ENCODE results near the gene SIMC1. TPM values are rescaled to one million over a fixed set of nuclear protein-coding genes. Genes with fewer than 3 reads are reported as not detected.
"Not testable (repeated sequence)": the region's sequence is repeated elsewhere in the genome, so short reads cannot be mapped to it uniquely, and the experiment has no call there.

SIMC1 gene
- total RNA-seq, 1 donor from 2014 or later, result 10.4 TPM

DNA sequence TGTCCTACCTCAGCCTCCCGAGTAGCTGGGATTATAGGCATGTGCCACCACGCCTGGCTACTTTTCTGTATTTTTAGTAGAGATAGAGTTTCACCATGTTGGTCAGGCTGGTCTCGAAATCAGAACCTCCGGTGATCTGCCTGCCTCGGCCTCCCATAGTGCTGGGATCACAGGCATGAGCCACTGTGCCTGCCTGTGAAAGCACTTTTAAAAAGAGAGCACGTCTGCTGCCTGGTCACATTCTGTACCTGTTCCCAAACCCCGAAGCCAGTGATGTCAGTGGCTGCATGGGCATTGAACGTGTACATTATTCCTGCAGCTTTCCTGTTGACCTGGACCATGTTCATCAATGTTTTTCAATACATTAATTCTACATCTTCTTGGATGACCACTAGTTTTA, 35.1 kb upstream of the SIMC1 start:
- H3K4me3 Mint-ChIP-seq (ENCODE audit: unreplicated experiment), result no peak overlapping the region
- Histone ChIP-seq H3K27ac (ENCODE audit: low read depth, low read length) (no peak overlapping the region), H3K9ac (ENCODE audit: low read length) (no peak overlapping the region), H3K79me2 (ENCODE audit: insufficient read depth, low read length) (no peaks in the 10 kb centered on the region), H4K20me1 (ENCODE audit: insufficient read depth, low read length) (no peaks in the 10 kb centered on the region), H3K9me3 (ENCODE audit: insufficient read depth, low read depth, low read length) (no peaks in the 10 kb centered on the region), H3K4me1 (ENCODE audit: insufficient read depth, low read length) (no peaks in the 10 kb centered on the region), H3K27me3 (ENCODE audit: insufficient read depth, low read length) (peaks cover 2% of the 10 kb centered on the region), H3K36me3 (ENCODE audit: insufficient read depth, low read length) (no peaks in the 10 kb centered on the region), H3K4me2 (ENCODE audit: low read length) (no peak overlapping the region), H3K4me3 (ENCODE audit: insufficient read depth, low read depth, low read length) (no peak overlapping the region), H2AFZ (ENCODE audit: low read depth, low read length) (no peak overlapping the region)
- TF ChIP-seq, protein P1, sequence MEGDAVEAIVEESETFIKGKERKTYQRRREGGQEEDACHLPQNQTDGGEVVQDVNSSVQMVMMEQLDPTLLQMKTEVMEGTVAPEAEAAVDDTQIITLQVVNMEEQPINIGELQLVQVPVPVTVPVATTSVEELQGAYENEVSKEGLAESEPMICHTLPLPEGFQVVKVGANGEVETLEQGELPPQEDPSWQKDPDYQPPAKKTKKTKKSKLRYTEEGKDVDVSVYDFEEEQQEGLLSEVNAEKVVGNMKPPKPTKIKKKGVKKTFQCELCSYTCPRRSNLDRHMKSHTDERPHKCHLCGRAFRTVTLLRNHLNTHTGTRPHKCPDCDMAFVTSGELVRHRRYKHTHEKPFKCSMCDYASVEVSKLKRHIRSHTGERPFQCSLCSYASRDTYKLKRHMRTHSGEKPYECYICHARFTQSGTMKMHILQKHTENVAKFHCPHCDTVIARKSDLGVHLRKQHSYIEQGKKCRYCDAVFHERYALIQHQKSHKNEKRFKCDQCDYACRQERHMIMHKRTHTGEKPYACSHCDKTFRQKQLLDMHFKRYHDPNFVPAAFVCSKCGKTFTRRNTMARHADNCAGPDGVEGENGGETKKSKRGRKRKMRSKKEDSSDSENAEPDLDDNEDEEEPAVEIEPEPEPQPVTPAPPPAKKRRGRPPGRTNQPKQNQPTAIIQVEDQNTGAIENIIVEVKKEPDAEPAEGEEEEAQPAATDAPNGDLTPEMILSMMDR (IDR thresholded peaks at IDR 0.05; ENCODE audit: insufficient read depth, low read depth, low read length), result no peak
- no peak for TF ChIP-seq EZH2 (IDR thresholded peaks at IDR 0.05; ENCODE audit: insufficient read depth, low read length)
- no peaks in the 10 kb centered on the region for H3K4me1 Mint-ChIP-seq (ENCODE audit: low read depth, unreplicated experiment)
- FAIRE-seq (no peak), DNase-seq (ENCODE audit: low read depth) (no peak)
- peaks cover 19% of the 10 kb centered on the region for H3K27me3 Mint-ChIP-seq (ENCODE audit: low read depth, unreplicated experiment)
- H3K9me3 Mint-ChIP-seq (ENCODE audit: unreplicated experiment), result no peaks in the 10 kb centered on the region
- no peaks in the 10 kb centered on the region for H3K36me3 Mint-ChIP-seq (ENCODE audit: low read depth, unreplicated experiment)
- no peak overlapping the region for H3K27ac Mint-ChIP-seq (ENCODE audit: unreplicated experiment)

DNA sequence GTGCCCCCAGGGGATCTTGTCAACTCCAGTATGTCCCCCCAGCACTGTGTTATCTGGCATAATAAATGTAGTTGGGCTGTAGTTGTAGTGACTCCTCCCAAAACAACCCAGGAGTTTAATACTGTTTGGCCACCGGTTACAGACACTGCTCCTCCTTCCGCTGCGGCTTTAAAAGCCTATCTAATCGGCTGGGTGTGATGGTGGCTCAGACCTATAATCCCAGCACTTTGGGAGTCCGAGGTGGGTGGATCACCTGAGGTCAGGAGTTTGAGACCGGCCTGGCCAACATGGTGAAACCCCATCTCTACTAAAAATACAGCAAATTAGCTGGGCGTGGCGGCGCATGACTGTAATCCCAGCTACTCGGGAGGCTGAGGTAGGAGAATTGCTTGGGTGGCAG, 34.7 kb upstream of the SIMC1 start:
- not testable (repeated sequence) for H3K9me3 Mint-ChIP-seq (ENCODE audit: unreplicated experiment); DNase-seq (ENCODE audit: low read depth); H3K9ac ChIP-seq (ENCODE audit: low read length); H3K27ac Mint-ChIP-seq (ENCODE audit: unreplicated experiment); H3K9me3 ChIP-seq (ENCODE audit: insufficient read depth, low read depth, low read length); H3K36me3 Mint-ChIP-seq (ENCODE audit: low read depth, unreplicated experiment); H3K4me3 ChIP-seq (ENCODE audit: insufficient read depth, low read depth, low read length); H3K4me2 ChIP-seq (ENCODE audit: low read length); H3K4me1 Mint-ChIP-seq (ENCODE audit: low read depth, unreplicated experiment); H4K20me1 ChIP-seq (ENCODE audit: insufficient read depth, low read length); H3K27me3 ChIP-seq (ENCODE audit: insufficient read depth, low read length); FAIRE-seq; H3K4me3 Mint-ChIP-seq (ENCODE audit: unreplicated experiment); H3K27ac ChIP-seq (ENCODE audit: low read depth, low read length); H3K36me3 ChIP-seq (ENCODE audit: insufficient read depth, low read length); H2AFZ ChIP-seq (ENCODE audit: low read depth, low read length); H3K4me1 ChIP-seq (ENCODE audit: insufficient read depth, low read length); H3K79me2 ChIP-seq (ENCODE audit: insufficient read depth, low read length)
- H3K27me3 Mint-ChIP-seq (ENCODE audit: low read depth, unreplicated experiment), result peaks cover 18% of the 10 kb centered on the region

DNA sequence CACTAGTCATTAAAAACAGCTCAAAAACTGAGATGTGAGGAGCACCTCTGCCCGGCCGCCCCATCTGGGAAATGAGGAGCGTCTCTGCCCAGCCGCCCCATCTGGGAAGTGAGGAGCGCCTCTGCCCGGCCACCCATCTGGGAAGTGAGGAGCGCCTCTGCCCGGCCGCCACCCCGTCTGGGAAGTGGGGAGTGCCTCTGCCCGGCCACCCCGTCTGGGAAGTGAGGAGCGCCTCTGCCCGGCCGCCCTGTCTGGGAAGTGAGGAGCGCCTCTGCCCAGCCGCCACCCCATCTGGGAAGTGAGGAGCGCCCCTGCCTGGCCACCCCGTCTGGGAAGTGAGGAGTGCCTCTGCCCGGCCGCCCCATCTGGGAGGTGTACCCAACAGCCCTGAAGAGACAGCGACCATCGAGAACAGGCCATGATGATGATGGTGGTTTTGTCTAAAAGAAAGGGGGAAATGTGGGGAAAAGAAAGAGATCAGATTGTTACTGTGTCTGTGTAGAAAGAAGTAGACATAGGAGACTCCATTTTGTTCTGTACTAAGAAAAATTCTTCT, 23.7 kb upstream of the SIMC1 start:
- not testable (repeated sequence) for H3K9me3 ChIP-seq (ENCODE audit: insufficient read depth, low read depth, low read length); FAIRE-seq; H3K4me1 ChIP-seq (ENCODE audit: insufficient read depth, low read length); H3K4me3 ChIP-seq (ENCODE audit: insufficient read depth, low read depth, low read length); H3K9ac ChIP-seq (ENCODE audit: low read length); H3K27ac ChIP-seq (ENCODE audit: low read depth, low read length); H3K79me2 ChIP-seq (ENCODE audit: insufficient read depth, low read length); H3K27me3 Mint-ChIP-seq (ENCODE audit: low read depth, unreplicated experiment); H3K4me1 Mint-ChIP-seq (ENCODE audit: low read depth, unreplicated experiment); H2AFZ ChIP-seq (ENCODE audit: low read depth, low read length); H4K20me1 ChIP-seq (ENCODE audit: insufficient read depth, low read length); H3K36me3 ChIP-seq (ENCODE audit: insufficient read depth, low read length); H3K9me3 Mint-ChIP-seq (ENCODE audit: unreplicated experiment); H3K4me3 Mint-ChIP-seq (ENCODE audit: unreplicated experiment); H3K36me3 Mint-ChIP-seq (ENCODE audit: low read depth, unreplicated experiment); H3K4me2 ChIP-seq (ENCODE audit: low read length); H3K27me3 ChIP-seq (ENCODE audit: insufficient read depth, low read length); DNase-seq (ENCODE audit: low read depth); H3K27ac Mint-ChIP-seq (ENCODE audit: unreplicated experiment)

DNA sequence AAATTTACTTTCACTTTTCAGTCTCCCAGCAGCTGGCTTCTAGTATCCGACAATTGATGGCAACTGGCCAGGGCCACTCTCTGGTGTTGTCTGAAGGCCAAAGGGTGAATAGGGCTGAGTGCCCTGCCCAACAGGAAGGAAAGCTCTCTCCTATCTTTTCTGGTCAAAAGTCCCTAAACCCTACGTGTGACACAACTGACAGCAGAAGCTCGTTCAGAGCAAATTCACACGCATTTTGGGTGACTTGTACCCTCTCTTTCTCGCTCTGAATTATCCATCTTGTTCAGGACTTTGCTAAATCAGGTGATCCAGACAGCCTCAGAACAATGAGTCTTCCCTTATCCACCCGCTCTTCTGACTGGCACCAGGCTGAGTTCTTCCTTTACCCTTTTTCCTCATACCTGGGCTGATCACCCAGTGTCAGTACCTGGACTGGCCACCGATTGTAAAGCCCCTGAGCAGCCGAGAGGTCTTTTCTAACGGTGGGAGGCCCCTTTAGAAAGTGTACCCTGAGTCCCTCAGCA, 21.8 kb upstream of the SIMC1 start:
- not testable (repeated sequence) for H4K20me1 ChIP-seq (ENCODE audit: insufficient read depth, low read length); H3K4me1 Mint-ChIP-seq (ENCODE audit: low read depth, unreplicated experiment); FAIRE-seq; H3K36me3 Mint-ChIP-seq (ENCODE audit: low read depth, unreplicated experiment); H3K27ac ChIP-seq (ENCODE audit: low read depth, low read length); H3K4me2 ChIP-seq (ENCODE audit: low read length); H3K36me3 ChIP-seq (ENCODE audit: insufficient read depth, low read length); H3K4me1 ChIP-seq (ENCODE audit: insufficient read depth, low read length); H3K79me2 ChIP-seq (ENCODE audit: insufficient read depth, low read length); H3K9me3 ChIP-seq (ENCODE audit: insufficient read depth, low read depth, low read length); DNase-seq (ENCODE audit: low read depth); H3K4me3 ChIP-seq (ENCODE audit: insufficient read depth, low read depth, low read length); H2AFZ ChIP-seq (ENCODE audit: low read depth, low read length); H3K27me3 ChIP-seq (ENCODE audit: insufficient read depth, low read length); H3K9ac ChIP-seq (ENCODE audit: low read length); H3K27me3 Mint-ChIP-seq (ENCODE audit: low read depth, unreplicated experiment); H3K4me3 Mint-ChIP-seq (ENCODE audit: unreplicated experiment); H3K9me3 Mint-ChIP-seq (ENCODE audit: unreplicated experiment); H3K27ac Mint-ChIP-seq (ENCODE audit: unreplicated experiment)

DNA sequence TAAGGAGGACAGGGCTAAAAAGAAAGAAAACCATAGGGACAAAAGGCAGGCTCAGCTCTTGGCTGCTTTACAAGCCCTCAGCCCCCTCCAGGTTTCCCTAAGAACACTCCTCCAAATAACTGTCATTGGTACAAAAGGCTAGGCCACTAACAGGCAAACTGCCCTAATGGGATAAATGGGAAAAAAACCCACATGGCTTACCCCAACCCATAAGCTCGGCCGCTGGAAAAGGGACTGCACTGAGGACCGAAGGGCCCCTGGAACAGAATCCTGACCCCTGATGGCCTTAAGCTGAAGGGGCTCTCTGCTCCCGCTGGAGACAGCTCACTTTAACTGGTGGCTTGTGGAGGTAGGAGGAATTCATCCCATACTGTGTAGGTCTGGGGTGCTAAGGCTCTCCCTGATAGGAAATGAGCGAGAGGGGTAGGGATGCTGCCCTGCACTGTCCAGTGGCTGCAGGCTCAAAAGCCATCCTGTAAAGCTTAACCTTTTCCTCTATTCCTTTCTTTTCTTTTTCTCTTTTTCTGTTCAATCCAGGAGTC, 21.0 kb upstream of the SIMC1 start:
- not testable (repeated sequence) for H3K27ac ChIP-seq (ENCODE audit: low read depth, low read length); H3K9ac ChIP-seq (ENCODE audit: low read length); H3K4me2 ChIP-seq (ENCODE audit: low read length); H4K20me1 ChIP-seq (ENCODE audit: insufficient read depth, low read length); H3K27me3 ChIP-seq (ENCODE audit: insufficient read depth, low read length); H3K27me3 Mint-ChIP-seq (ENCODE audit: low read depth, unreplicated experiment); H2AFZ ChIP-seq (ENCODE audit: low read depth, low read length); H3K36me3 Mint-ChIP-seq (ENCODE audit: low read depth, unreplicated experiment); H3K27ac Mint-ChIP-seq (ENCODE audit: unreplicated experiment); FAIRE-seq; DNase-seq (ENCODE audit: low read depth); H3K4me1 Mint-ChIP-seq (ENCODE audit: low read depth, unreplicated experiment); H3K9me3 Mint-ChIP-seq (ENCODE audit: unreplicated experiment); H3K4me3 ChIP-seq (ENCODE audit: insufficient read depth, low read depth, low read length); H3K36me3 ChIP-seq (ENCODE audit: insufficient read depth, low read length); H3K4me3 Mint-ChIP-seq (ENCODE audit: unreplicated experiment); H3K9me3 ChIP-seq (ENCODE audit: insufficient read depth, low read depth, low read length); H3K79me2 ChIP-seq (ENCODE audit: insufficient read depth, low read length); H3K4me1 ChIP-seq (ENCODE audit: insufficient read depth, low read length)
